SK-N-SH treated with all-trans-retinoic acid at 6 μM for 48 hours (cell line): ENCODE data around the gene CAPS2.

Experiments used
- ATAC-seq: fragments of 200-7000 bp; cut with Tn5 transposase; 3 replicates; pipeline ENCODE4 v1.9.1; 2020; ENCODE audit warnings: mild to moderate bottlenecking, moderate library complexity
- ARNTL ChIP-seq: fragments of 450-650 bp; formaldehyde crosslinking; IDR thresholded peaks from 2 replicates; pipeline ENCODE4 v1.5.0; 2020; ENCODE audit warnings: low read depth, mild to moderate bottlenecking, moderate library complexity, borderline replicate concordance
- BACH2 ChIP-seq: fragments of 250-450 bp; sonication (Bioruptor Pico); IDR thresholded peaks from 2 replicates; pipeline ENCODE4 v1.9.0; 2021; ENCODE audit warnings: mild to moderate bottlenecking, borderline replicate concordance
- CSDC2 ChIP-seq: fragments of 250-450 bp; sonication (Bioruptor Pico); IDR thresholded peaks from 2 replicates; pipeline ENCODE4 v1.5.0; 2020; ENCODE audit warnings: mild to moderate bottlenecking, moderate library complexity
- ESRRG ChIP-seq: fragments of 250-450 bp; sonication (Bioruptor Pico); IDR thresholded peaks from 2 replicates; pipeline ENCODE4 v1.6.1; 2021; ENCODE audit warnings: mild to moderate bottlenecking
- GLIS3 ChIP-seq: fragments of 250-450 bp; sonication (Bioruptor Pico); IDR thresholded peaks from 2 replicates; pipeline ENCODE4 v1.5.0; 2020; ENCODE audit warnings: mild to moderate bottlenecking, moderate library complexity
- ISL1 ChIP-seq: fragments of 250-450 bp; sonication (Bioruptor Pico); IDR thresholded peaks from 2 replicates; pipeline ENCODE4 v2.1.2; 2022; ENCODE audit warnings: mild to moderate bottlenecking, moderate library complexity
- PPARA ChIP-seq: fragments of 250-450 bp; sonication (Bioruptor Pico); IDR thresholded peaks from 2 replicates; pipeline ENCODE4 v1.5.0; 2020; ENCODE audit warnings: mild to moderate bottlenecking, borderline replicate concordance
- RARB ChIP-seq: fragments of 250-450 bp; sonication (Bioruptor Pico); IDR thresholded peaks from 2 replicates; pipeline ENCODE4 v1.8.0; 2021; ENCODE audit warnings: mild to moderate bottlenecking, moderate library complexity
- TCF4 ChIP-seq: fragments of 250-450 bp; sonication (Bioruptor Pico); IDR thresholded peaks from 2 replicates; pipeline ENCODE4 v1.8.0; 2021; ENCODE audit warnings: mild to moderate bottlenecking, moderate library complexity, borderline replicate concordance
- TOX ChIP-seq: fragments of 250-450 bp; sonication (Bioruptor Pico); IDR thresholded peaks from 2 replicates; pipeline ENCODE4 v1.8.0; 2021; ENCODE audit warnings: mild to moderate bottlenecking, moderate library complexity, borderline replicate concordance
- ZC3H10 ChIP-seq: fragments of 250-450 bp; sonication (Bioruptor Pico); IDR thresholded peaks from 2 replicates; pipeline ENCODE4 v1.5.1; 2021; ENCODE audit warnings: mild to moderate bottlenecking, moderate library complexity
- ZFP3 ChIP-seq: fragments of 250-450 bp; sonication (Bioruptor Pico); IDR thresholded peaks from 2 replicates; pipeline ENCODE4 v1.5.0; 2020; ENCODE audit warnings: mild to moderate bottlenecking, moderate library complexity
- ZFP30 ChIP-seq: fragments of 450-650 bp; formaldehyde crosslinking; IDR thresholded peaks from 2 replicates; pipeline ENCODE4 v1.5.0; 2022; ENCODE audit warnings: mild to moderate bottlenecking, moderate library complexity
- ZNF70 ChIP-seq: fragments of 450-650 bp; formaldehyde crosslinking; IDR thresholded peaks from 2 replicates; pipeline ENCODE4 v1.5.0; 2020; ENCODE audit warnings: mild to moderate bottlenecking, moderate library complexity
- ZNF8 ChIP-seq: fragments of 450-650 bp; formaldehyde crosslinking; IDR thresholded peaks from 2 replicates; pipeline ENCODE4 v1.5.0; 2020; ENCODE audit warnings: mild to moderate bottlenecking, moderate library complexity
- TF ChIP-seq, protein P1 (sequence below): fragments of 250-450 bp; sonication (Bioruptor Pico); IDR thresholded peaks from 2 replicates; pipeline ENCODE4 v1.5.1; 2021; ENCODE audit warnings: mild to moderate bottlenecking, moderate library complexity
- TF ChIP-seq, protein P2 (sequence below): fragments of 250-450 bp; sonication (Bioruptor Pico); IDR thresholded peaks from 2 replicates; pipeline ENCODE4 v1.8.0; 2020; ENCODE audit warnings: mild to moderate bottlenecking, moderate library complexity, borderline replicate concordance
- TF ChIP-seq, protein P3 (sequence below): fragments of 250-450 bp; sonication (Bioruptor Pico); IDR thresholded peaks from 2 replicates; pipeline ENCODE4 v1.8.0; 2021; ENCODE audit warnings: low read depth, mild to moderate bottlenecking, moderate library complexity, borderline replicate concordance
- TF ChIP-seq, protein P4 (sequence below): fragments of 250-450 bp; sonication (Bioruptor Pico); IDR thresholded peaks from 2 replicates; pipeline ENCODE4 v1.5.0; 2020; ENCODE audit warnings: mild to moderate bottlenecking, moderate library complexity

CAPS2 gene

DNA sequence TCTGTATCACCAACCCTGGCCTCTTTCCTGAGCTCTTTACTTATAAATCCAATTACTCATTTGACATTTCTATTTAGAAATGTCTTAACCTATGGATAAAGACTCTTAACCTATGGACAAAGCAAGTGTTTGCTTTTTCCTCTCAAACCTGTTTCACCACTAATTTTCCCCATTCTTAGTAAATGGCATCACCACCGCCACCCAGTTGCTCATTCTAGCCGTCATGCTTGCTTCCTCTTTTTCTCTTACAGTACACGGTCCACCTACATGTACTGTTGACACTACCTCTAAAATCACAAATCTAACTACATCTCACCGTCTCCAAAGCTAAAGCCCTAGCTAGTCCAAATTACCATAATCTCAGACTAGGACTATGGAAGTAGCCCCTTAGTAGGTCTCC, 60.0 kb downstream of the CAPS2 start:
- no peak for TF ChIP-seq ZFP30
- no peak for TF ChIP-seq ZNF8
- no peak for TF ChIP-seq ISL1 (CRISPR knock-in tag)
- no peak for ATAC-seq

DNA sequence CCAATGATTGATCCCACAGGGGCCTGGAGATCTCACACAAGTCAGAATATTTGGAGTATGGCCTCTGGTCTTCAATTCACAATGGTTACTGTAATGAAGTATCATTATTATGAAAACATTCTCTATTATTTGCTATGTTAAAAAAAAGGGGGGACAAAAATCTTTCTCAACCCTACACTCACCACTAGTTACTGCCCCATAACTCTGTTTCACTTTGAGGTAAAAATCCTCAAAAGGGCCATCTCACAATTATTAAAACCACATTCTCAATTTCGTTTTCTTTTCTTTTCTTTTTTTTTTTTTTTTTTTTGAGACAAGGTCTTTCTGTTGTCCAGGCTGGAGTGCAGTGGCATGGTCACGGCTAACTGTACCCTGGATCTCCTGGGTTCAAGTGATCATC, 60.9 kb downstream of the CAPS2 start:
- ATAC-seq = no peak
- TF ChIP-seq, protein P1, sequence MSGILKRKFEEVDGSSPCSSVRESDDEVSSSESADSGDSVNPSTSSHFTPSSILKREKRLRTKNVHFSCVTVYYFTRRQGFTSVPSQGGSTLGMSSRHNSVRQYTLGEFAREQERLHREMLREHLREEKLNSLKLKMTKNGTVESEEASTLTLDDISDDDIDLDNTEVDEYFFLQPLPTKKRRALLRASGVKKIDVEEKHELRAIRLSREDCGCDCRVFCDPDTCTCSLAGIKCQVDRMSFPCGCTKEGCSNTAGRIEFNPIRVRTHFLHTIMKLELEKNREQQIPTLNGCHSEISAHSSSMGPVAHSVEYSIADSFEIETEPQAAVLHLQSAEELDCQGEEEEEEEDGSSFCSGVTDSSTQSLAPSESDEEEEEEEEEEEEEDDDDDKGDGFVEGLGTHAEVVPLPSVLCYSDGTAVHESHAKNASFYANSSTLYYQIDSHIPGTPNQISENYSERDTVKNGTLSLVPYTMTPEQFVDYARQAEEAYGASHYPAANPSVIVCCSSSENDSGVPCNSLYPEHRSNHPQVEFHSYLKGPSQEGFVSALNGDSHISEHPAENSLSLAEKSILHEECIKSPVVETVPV (CRISPR knock-in tag) = no peak
- no peak for TF ChIP-seq ARNTL

DNA sequence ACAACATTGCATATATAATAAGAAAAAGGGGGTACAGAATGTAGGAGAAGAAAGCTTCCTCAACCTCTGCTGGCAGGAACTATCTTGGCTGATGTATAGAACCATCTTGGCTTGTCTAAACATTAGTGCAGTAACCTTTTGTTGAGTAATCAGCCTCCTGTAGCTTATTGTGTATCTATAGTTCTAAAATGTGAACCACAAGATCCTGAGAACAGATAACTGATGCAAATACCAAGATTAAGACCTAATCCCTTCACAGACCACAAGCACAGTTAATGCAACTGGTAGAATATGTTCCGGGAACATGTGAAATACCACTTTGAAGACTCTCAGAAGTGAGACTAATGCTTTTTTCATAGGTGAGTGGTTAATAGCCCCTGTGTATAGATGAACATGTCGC, 69.8 kb downstream of the CAPS2 start:
- ATAC-seq = no peak
- no peak for TF ChIP-seq CSDC2 (CRISPR knock-in tag)
- no peak for TF ChIP-seq ZNF8
- TF ChIP-seq, protein P2, sequence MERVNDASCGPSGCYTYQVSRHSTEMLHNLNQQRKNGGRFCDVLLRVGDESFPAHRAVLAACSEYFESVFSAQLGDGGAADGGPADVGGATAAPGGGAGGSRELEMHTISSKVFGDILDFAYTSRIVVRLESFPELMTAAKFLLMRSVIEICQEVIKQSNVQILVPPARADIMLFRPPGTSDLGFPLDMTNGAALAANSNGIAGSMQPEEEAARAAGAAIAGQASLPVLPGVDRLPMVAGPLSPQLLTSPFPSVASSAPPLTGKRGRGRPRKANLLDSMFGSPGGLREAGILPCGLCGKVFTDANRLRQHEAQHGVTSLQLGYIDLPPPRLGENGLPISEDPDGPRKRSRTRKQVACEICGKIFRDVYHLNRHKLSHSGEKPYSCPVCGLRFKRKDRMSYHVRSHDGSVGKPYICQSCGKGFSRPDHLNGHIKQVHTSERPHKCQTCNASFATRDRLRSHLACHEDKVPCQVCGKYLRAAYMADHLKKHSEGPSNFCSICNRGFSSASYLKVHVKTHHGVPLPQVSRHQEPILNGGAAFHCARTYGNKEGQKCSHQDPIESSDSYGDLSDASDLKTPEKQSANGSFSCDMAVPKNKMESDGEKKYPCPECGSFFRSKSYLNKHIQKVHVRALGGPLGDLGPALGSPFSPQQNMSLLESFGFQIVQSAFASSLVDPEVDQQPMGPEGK (CRISPR knock-in tag) = no peak
- no peak for TF ChIP-seq ARNTL
- no peak for TF ChIP-seq ZFP3
- TF ChIP-seq ZNF70 (CRISPR knock-in tag) = no peak
- no peak for TF ChIP-seq ISL1 (CRISPR knock-in tag)
- no peak for TF ChIP-seq BACH2 (CRISPR knock-in tag)
- TF ChIP-seq, protein P1 (CRISPR knock-in tag) = no peak
- no peak for TF ChIP-seq TCF4 (CRISPR knock-in tag)
- no peak for TF ChIP-seq PPARA (CRISPR knock-in tag)
- TF ChIP-seq, protein P3, sequence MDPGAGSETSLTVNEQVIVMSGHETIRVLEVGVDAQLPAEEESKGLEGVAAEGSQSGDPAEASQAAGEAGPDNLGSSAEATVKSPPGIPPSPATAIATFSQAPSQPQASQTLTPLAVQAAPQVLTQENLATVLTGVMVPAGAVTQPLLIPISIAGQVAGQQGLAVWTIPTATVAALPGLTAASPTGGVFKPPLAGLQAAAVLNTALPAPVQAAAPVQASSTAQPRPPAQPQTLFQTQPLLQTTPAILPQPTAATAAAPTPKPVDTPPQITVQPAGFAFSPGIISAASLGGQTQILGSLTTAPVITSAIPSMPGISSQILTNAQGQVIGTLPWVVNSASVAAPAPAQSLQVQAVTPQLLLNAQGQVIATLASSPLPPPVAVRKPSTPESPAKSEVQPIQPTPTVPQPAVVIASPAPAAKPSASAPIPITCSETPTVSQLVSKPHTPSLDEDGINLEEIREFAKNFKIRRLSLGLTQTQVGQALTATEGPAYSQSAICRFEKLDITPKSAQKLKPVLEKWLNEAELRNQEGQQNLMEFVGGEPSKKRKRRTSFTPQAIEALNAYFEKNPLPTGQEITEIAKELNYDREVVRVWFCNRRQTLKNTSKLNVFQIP (CRISPR knock-in tag) = no peak
- TF ChIP-seq, protein P4, sequence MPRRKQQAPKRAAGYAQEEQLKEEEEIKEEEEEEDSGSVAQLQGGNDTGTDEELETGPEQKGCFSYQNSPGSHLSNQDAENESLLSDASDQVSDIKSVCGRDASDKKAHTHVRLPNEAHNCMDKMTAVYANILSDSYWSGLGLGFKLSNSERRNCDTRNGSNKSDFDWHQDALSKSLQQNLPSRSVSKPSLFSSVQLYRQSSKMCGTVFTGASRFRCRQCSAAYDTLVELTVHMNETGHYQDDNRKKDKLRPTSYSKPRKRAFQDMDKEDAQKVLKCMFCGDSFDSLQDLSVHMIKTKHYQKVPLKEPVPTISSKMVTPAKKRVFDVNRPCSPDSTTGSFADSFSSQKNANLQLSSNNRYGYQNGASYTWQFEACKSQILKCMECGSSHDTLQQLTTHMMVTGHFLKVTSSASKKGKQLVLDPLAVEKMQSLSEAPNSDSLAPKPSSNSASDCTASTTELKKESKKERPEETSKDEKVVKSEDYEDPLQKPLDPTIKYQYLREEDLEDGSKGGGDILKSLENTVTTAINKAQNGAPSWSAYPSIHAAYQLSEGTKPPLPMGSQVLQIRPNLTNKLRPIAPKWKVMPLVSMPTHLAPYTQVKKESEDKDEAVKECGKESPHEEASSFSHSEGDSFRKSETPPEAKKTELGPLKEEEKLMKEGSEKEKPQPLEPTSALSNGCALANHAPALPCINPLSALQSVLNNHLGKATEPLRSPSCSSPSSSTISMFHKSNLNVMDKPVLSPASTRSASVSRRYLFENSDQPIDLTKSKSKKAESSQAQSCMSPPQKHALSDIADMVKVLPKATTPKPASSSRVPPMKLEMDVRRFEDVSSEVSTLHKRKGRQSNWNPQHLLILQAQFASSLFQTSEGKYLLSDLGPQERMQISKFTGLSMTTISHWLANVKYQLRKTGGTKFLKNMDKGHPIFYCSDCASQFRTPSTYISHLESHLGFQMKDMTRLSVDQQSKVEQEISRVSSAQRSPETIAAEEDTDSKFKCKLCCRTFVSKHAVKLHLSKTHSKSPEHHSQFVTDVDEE = no peak

DNA sequence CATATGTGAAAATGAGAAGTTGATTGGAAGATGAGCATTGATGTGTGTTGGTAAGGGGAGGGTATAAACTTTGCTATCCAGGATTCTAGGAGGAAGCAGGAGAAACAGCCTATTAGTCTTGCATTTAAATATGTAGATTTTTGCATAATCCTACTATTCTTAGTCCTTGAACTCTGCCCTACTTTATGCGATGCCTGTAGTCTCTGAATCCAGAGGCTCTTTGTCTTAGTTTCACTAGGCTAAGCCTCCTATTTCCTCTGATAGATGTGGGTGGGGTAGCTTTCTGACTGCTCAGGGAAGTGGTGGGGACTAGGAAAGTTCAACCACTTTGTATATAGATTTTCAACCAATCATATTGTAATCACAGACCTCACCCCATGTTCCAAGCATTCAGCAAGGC, 71.0 kb downstream of the CAPS2 start:
- ATAC-seq = no peak
- TF ChIP-seq GLIS3 (CRISPR knock-in tag) = no peak

DNA sequence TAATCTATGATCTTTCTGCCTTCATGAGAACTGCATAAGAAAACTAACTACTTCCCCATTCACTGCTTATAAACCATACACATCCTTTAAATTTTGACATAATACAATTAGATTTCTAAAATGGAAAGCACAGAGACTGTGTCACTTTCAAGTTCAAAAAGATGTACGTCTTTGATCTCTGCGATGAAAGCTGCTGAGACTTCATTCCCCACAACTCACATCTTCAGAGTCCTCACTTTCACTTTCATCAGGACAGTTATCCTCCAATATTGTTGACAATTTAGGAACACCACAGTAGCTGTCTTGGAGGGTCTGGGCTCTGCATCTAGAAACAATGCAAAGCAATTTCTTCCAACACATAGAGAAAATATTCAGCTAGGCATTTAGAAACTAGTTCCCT, 72.6 kb downstream of the CAPS2 start:
- ATAC-seq = peak; percentile 59
- no peak for TF ChIP-seq RARB (CRISPR knock-in tag)
- TF ChIP-seq CSDC2 (CRISPR knock-in tag) = no peak
- TF ChIP-seq ZFP3 = no peak
- no peak for TF ChIP-seq ESRRG
- no peak for TF ChIP-seq ZNF70 (CRISPR knock-in tag)
- TF ChIP-seq TOX (CRISPR knock-in tag) = no peak
- TF ChIP-seq TCF4 (CRISPR knock-in tag) = no peak
- TF ChIP-seq, protein P2 (CRISPR knock-in tag) = no peak
- TF ChIP-seq ZC3H10 = no peak
- TF ChIP-seq, protein P3 (CRISPR knock-in tag) = no peak
- TF ChIP-seq, protein P1 (CRISPR knock-in tag) = no peak
